Measurements from ENCODE around the gene CCDC51. TPM values are rescaled to one million over a fixed set of nuclear protein-coding genes. Genes with fewer than 3 reads are reported as not detected.

The CCDC51 gene
- total and polyA plus RNA-seq, 2 of the 13 experiments (the other 11 are each of a cell fraction or from before 2014, with no cell fraction given) = 18.1 to 29.4 TPM

DNA sequence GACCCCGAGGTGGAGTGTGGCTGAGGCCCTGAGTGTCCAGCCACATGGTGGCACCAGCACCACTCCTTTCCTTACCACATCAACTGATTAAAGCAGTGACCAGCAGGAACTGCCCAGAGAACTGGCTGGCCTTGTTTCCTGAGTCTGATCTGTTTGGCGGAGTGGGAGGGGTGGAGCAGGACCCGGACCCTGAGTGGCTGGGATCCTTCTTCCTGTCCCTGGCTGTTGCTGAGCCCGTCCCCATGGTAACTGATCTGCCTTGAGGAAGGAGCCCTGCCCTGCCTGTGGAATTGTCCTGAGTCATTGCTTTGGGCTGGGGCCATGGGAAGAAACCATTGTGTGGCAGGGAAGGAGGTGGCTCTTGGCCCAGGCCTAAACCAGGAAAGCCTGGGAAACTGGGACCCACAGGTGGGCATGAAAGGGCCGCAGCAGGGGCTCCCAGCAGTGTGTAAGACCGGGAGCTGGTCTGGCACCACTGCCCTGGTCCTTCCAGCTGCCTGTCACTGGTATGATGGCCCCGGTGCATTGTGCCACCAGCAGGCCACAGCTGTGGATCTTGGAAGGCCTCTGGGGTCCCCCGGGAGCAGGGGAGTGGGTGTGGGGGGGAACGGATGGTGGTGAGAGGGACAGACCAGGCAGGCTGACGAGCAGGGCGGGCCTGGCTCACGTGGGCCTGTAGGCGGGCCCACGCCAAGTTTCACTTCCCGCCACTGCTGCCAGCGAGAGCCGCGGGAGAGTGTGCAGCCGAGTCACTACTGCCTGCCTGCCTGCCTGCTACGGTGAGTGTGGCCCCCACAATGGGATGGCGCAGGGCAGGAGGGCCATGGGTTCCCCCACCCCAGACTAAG is 25.8 kb upstream of the CCDC51 start (continued):
- TF ChIP-seq, protein P1, sequence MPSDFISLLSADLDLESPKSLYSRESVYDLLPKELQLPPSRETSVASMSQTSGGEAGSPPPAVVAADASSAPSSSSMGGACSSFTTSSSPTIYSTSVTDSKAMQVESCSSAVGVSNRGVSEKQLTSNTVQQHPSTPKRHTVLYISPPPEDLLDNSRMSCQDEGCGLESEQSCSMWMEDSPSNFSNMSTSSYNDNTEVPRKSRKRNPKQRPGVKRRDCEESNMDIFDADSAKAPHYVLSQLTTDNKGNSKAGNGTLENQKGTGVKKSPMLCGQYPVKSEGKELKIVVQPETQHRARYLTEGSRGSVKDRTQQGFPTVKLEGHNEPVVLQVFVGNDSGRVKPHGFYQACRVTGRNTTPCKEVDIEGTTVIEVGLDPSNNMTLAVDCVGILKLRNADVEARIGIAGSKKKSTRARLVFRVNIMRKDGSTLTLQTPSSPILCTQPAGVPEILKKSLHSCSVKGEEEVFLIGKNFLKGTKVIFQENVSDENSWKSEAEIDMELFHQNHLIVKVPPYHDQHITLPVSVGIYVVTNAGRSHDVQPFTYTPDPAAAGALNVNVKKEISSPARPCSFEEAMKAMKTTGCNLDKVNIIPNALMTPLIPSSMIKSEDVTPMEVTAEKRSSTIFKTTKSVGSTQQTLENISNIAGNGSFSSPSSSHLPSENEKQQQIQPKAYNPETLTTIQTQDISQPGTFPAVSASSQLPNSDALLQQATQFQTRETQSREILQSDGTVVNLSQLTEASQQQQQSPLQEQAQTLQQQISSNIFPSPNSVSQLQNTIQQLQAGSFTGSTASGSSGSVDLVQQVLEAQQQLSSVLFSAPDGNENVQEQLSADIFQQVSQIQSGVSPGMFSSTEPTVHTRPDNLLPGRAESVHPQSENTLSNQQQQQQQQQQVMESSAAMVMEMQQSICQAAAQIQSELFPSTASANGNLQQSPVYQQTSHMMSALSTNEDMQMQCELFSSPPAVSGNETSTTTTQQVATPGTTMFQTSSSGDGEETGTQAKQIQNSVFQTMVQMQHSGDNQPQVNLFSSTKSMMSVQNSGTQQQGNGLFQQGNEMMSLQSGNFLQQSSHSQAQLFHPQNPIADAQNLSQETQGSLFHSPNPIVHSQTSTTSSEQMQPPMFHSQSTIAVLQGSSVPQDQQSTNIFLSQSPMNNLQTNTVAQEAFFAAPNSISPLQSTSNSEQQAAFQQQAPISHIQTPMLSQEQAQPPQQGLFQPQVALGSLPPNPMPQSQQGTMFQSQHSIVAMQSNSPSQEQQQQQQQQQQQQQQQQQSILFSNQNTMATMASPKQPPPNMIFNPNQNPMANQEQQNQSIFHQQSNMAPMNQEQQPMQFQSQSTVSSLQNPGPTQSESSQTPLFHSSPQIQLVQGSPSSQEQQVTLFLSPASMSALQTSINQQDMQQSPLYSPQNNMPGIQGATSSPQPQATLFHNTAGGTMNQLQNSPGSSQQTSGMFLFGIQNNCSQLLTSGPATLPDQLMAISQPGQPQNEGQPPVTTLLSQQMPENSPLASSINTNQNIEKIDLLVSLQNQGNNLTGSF (CRISPR knock-in tag; IDR thresholded peaks at IDR 0.05) = no peak
- TF ChIP-seq, protein P2, sequence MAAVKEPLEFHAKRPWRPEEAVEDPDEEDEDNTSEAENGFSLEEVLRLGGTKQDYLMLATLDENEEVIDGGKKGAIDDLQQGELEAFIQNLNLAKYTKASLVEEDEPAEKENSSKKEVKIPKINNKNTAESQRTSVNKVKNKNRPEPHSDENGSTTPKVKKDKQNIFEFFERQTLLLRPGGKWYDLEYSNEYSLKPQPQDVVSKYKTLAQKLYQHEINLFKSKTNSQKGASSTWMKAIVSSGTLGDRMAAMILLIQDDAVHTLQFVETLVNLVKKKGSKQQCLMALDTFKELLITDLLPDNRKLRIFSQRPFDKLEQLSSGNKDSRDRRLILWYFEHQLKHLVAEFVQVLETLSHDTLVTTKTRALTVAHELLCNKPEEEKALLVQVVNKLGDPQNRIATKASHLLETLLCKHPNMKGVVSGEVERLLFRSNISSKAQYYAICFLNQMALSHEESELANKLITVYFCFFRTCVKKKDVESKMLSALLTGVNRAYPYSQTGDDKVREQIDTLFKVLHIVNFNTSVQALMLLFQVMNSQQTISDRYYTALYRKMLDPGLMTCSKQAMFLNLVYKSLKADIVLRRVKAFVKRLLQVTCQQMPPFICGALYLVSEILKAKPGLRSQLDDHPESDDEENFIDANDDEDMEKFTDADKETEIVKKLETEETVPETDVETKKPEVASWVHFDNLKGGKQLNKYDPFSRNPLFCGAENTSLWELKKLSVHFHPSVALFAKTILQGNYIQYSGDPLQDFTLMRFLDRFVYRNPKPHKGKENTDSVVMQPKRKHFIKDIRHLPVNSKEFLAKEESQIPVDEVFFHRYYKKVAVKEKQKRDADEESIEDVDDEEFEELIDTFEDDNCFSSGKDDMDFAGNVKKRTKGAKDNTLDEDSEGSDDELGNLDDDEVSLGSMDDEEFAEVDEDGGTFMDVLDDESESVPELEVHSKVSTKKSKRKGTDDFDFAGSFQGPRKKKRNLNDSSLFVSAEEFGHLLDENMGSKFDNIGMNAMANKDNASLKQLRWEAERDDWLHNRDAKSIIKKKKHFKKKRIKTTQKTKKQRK (IDR thresholded peaks at IDR 0.05; ENCODE audit: low read length) = no peak
- TF ChIP-seq ETV5 (CRISPR knock-in tag; IDR thresholded peaks at IDR 0.05; ENCODE audit: borderline replicate concordance) (peak; percentile 71; the same call in 1 of the 2 replicates), ZNF136 (CRISPR knock-in tag; IDR thresholded peaks at IDR 0.05; ENCODE audit: low read depth) (no peak), ZNF232 (CRISPR knock-in tag; IDR thresholded peaks at IDR 0.05; ENCODE audit: borderline replicate concordance) (no peak), FOXC1 (CRISPR knock-in tag; IDR thresholded peaks at IDR 0.05; ENCODE audit: borderline replicate concordance) (no peak), ZNF614 (CRISPR knock-in tag; IDR thresholded peaks at IDR 0.05; ENCODE audit: borderline replicate concordance) (no peak), U2AF2 (IDR thresholded peaks at IDR 0.05; ENCODE audit: low read depth, low read length) (no peak), ZNF83 (CRISPR knock-in tag; IDR thresholded peaks at IDR 0.05; ENCODE audit: borderline replicate concordance) (no peak), THAP11 (CRISPR knock-in tag; IDR thresholded peaks at IDR 0.05) (peak; percentile 62; the same call in 1 of the 2 replicates), PAWR (CRISPR knock-in tag; IDR thresholded peaks at IDR 0.05; ENCODE audit: borderline replicate concordance) (no peak), ZNF432 (CRISPR knock-in tag; IDR thresholded peaks at IDR 0.05; ENCODE audit: borderline replicate concordance) (no peak), BRD4 (CRISPR knock-in tag; IDR thresholded peaks at IDR 0.05) (no peak), CBX1 (IDR thresholded peaks at IDR 0.05; ENCODE audit: low read depth) (no peak), NFE2L2 (IDR thresholded peaks at IDR 0.05; ENCODE audit: low read length) (peak; percentile 90), SIN3B (IDR thresholded peaks at IDR 0.05; ENCODE audit: low read length) (0 out of 2 replicates have a peak, but pooled peaks have one; percentile 18), GATAD2A (CRISPR knock-in tag; IDR thresholded peaks at IDR 0.05) (peak; percentile 44; the same call in 1 of the 2 replicates), JUN (CRISPR knock-in tag; IDR thresholded peaks at IDR 0.05) (0 out of 2 replicates have a peak, but pooled peaks have one; percentile 16), HES4 (CRISPR knock-in tag; IDR thresholded peaks at IDR 0.05; ENCODE audit: borderline replicate concordance) (no peak)
- TF ChIP-seq, protein P3, sequence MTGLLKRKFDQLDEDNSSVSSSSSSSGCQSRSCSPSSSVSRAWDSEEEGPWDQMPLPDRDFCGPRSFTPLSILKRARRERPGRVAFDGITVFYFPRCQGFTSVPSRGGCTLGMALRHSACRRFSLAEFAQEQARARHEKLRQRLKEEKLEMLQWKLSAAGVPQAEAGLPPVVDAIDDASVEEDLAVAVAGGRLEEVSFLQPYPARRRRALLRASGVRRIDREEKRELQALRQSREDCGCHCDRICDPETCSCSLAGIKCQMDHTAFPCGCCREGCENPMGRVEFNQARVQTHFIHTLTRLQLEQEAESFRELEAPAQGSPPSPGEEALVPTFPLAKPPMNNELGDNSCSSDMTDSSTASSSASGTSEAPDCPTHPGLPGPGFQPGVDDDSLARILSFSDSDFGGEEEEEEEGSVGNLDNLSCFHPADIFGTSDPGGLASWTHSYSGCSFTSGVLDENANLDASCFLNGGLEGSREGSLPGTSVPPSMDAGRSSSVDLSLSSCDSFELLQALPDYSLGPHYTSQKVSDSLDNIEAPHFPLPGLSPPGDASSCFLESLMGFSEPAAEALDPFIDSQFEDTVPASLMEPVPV (CRISPR knock-in tag; IDR thresholded peaks at IDR 0.05) = no peak

All from HepG2 (cell line).